K562 (cell line): ENCODE data around the gene PTPN18. TPM values are rescaled to one million over a fixed set of nuclear protein-coding genes. Genes with fewer than 3 reads are reported as not detected.

ENCODE experiments used
- BACH1 ChIP-seq: fragments of 200-800 bp; sonication (Bioruptor generic); IDR thresholded peaks from 2 replicates; pipeline ENCODE4 v1.6.1; 2016; ENCODE audit warnings: missing genetic modification characterization, missing compliant biosample characterization
- CBFA2T2 ChIP-seq: fragments of 450-650 bp; conservative IDR thresholded peaks from 2 replicates; pipeline ENCODE4 v1.6.1; 2017; ENCODE audit warnings: mild to moderate bottlenecking
- COPS2 ChIP-seq: fragments of 450-650 bp; conservative IDR thresholded peaks from 2 replicates; pipeline ENCODE4 v1.6.1; 2016; ENCODE audit warnings: mild to moderate bottlenecking, moderate library complexity
- FOXA3 ChIP-seq, 2 experiments: fragments of 450-650 bp in 1 of 2; sonication (generic) in 1 of 2; formaldehyde crosslinking; IDR thresholded peaks in 1 of 2; conservative IDR thresholded peaks in 1 of 2; 2 replicates each; pipeline versions ENCODE4 v1.4.0 to v1.8.0; 2020 to 2022; ENCODE audit warnings: mild to moderate bottlenecking in 2 of 2, missing genetic modification reagents in 1 of 2
- MTF1 ChIP-seq: fragments of 250-450 bp; sonication (Bioruptor Pico); IDR thresholded peaks from 2 replicates; pipeline ENCODE4 v1.9.0; 2021; ENCODE audit warnings: moderate library complexity, mild to moderate bottlenecking, inconsistent platforms, borderline replicate concordance
- NCOA2 ChIP-seq, 2 experiments: fragments of 450-650 bp; IDR thresholded peaks; 2 replicates each; pipeline ENCODE4 v1.6.1; 2018; ENCODE audit warnings: mild to moderate bottlenecking in 2 of 2, moderate library complexity in 1 of 2; ENCODE audit not compliant: partially characterized antibody in 2 of 2
- NONO ChIP-seq, 2 experiments: fragments of 200-400 bp in 1 of 2; fragments of 450-650 bp in 1 of 2; formaldehyde crosslinking in 1 of 2; IDR thresholded peaks; 2 replicates each; pipeline ENCODE4 v1.6.1; 2017; ENCODE audit warnings: low read depth in 2 of 2, mild to moderate bottlenecking in 2 of 2, moderate library complexity in 2 of 2, low read length in 1 of 2
- NR2F6 ChIP-seq: fragments of 450-650 bp; formaldehyde crosslinking; IDR thresholded peaks from 2 replicates; pipeline ENCODE4 v1.4.0; 2020; ENCODE audit warnings: mild to moderate bottlenecking
- TEAD1 ChIP-seq, 2 experiments: fragments of 450-650 bp in 1 of 2; sonication (generic) in 1 of 2; formaldehyde crosslinking; IDR thresholded peaks; 2 replicates each; pipeline versions ENCODE4 v1.4.0 to v1.8.0; 2020 to 2022; ENCODE audit warnings: mild to moderate bottlenecking in 2 of 2, missing genetic modification reagents in 1 of 2
- THAP12 ChIP-seq: fragments of 250-450 bp; sonication (Bioruptor Pico); IDR thresholded peaks from 2 replicates; pipeline ENCODE4 v1.9.0; 2021; ENCODE audit warnings: mild to moderate bottlenecking, inconsistent platforms
- TRIM28 ChIP-seq: fragments of 450-650 bp; IDR thresholded peaks from 2 replicates; pipeline ENCODE4 v1.6.1; 2017
- ZKSCAN3 ChIP-seq: fragments of 250-450 bp; sonication (Bioruptor Pico); IDR thresholded peaks from 2 replicates; pipeline ENCODE4 v1.4.0; 2020
- ZNF174 ChIP-seq: fragments of 250-450 bp; sonication (Bioruptor Pico); IDR thresholded peaks from 2 replicates; pipeline ENCODE4 v1.4.0; 2020; ENCODE audit warnings: mild to moderate bottlenecking
- ZNF830 ChIP-seq: fragments of 250-450 bp; sonication (Bioruptor Pico); IDR thresholded peaks from 2 replicates; pipeline ENCODE4 v1.5.0; 2021; ENCODE audit warnings: mild to moderate bottlenecking
- polyA plus RNA-seq, 8 experiments: library from polyadenylated mRNA; depleted of rRNA in 4 of 8; stranded (reverse) in 5 of 8; unstranded in 3 of 8; fragments of >200 nt; fragmentation: Nextera tagmentation in 2 of 8; fragmentation: Illumina TruSeq in 1 of 8; extraction: Ambion mirVana in 2 of 8; extraction: Trizol in 1 of 8; gene quantifications; 2 replicates each; pipeline versions ENCODE4 v1.2.1 to v1.2.3, GENCODE V29; 2011 to 2014; ENCODE audit warnings: inconsistent platforms in 1 of 8, missing spikeins in 1 of 8
- total RNA-seq, 7 experiments: library from RNA; depleted of rRNA in 6 of 7; stranded (reverse); fragments of >200 nt in 6 of 7; fragmentation: Illumina TruSeq in 2 of 7; extraction: Trizol in 2 of 7; gene quantifications; 2 replicates each; pipeline versions ENCODE4 v1.2.1 to v1.2.3, GENCODE V29; 2011 to 2021; ENCODE audit warnings: low replicate concordance in 1 of 7
- TF ChIP-seq, protein P1 (sequence below): fragments of 450-650 bp; IDR thresholded peaks from 2 replicates; pipeline ENCODE4 v1.6.1; 2016; ENCODE audit warnings: low read depth

PTPN18 gene
- total and polyA plus RNA-seq, 9 of the 15 experiments (the other 6 are each of a cell fraction or from before 2014, with no cell fraction given): 11.6 to 90.7 (median 49.6) TPM

DNA sequence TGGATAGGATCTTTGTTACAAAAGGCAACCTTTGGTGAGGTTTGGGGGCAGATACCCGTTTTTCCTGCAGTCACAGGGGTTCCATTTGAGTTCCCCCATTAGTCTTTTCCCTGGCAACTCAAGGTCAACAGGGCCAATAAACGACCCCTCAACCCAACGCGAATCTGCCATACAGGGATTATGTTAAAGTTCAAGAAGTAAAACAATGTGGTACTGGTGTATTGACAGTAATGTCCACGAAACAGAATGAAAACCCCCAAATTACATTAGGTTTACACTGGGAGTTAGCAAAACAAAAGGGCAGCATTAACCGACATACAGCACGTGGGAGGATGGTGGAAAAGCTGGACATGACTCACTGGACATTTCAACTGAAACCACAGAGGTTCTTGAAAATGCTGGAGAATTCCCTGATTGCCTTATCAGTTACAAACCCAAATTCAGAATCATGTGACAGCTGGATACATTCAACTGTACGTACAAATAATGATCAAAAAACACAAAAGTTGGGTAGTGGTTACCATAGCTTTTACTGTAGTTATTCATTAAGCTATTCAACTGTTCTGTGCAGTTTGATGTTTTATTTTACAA lies 18.0 kb upstream of the PTPN18 start (continued):
- TF ChIP-seq, protein P1, sequence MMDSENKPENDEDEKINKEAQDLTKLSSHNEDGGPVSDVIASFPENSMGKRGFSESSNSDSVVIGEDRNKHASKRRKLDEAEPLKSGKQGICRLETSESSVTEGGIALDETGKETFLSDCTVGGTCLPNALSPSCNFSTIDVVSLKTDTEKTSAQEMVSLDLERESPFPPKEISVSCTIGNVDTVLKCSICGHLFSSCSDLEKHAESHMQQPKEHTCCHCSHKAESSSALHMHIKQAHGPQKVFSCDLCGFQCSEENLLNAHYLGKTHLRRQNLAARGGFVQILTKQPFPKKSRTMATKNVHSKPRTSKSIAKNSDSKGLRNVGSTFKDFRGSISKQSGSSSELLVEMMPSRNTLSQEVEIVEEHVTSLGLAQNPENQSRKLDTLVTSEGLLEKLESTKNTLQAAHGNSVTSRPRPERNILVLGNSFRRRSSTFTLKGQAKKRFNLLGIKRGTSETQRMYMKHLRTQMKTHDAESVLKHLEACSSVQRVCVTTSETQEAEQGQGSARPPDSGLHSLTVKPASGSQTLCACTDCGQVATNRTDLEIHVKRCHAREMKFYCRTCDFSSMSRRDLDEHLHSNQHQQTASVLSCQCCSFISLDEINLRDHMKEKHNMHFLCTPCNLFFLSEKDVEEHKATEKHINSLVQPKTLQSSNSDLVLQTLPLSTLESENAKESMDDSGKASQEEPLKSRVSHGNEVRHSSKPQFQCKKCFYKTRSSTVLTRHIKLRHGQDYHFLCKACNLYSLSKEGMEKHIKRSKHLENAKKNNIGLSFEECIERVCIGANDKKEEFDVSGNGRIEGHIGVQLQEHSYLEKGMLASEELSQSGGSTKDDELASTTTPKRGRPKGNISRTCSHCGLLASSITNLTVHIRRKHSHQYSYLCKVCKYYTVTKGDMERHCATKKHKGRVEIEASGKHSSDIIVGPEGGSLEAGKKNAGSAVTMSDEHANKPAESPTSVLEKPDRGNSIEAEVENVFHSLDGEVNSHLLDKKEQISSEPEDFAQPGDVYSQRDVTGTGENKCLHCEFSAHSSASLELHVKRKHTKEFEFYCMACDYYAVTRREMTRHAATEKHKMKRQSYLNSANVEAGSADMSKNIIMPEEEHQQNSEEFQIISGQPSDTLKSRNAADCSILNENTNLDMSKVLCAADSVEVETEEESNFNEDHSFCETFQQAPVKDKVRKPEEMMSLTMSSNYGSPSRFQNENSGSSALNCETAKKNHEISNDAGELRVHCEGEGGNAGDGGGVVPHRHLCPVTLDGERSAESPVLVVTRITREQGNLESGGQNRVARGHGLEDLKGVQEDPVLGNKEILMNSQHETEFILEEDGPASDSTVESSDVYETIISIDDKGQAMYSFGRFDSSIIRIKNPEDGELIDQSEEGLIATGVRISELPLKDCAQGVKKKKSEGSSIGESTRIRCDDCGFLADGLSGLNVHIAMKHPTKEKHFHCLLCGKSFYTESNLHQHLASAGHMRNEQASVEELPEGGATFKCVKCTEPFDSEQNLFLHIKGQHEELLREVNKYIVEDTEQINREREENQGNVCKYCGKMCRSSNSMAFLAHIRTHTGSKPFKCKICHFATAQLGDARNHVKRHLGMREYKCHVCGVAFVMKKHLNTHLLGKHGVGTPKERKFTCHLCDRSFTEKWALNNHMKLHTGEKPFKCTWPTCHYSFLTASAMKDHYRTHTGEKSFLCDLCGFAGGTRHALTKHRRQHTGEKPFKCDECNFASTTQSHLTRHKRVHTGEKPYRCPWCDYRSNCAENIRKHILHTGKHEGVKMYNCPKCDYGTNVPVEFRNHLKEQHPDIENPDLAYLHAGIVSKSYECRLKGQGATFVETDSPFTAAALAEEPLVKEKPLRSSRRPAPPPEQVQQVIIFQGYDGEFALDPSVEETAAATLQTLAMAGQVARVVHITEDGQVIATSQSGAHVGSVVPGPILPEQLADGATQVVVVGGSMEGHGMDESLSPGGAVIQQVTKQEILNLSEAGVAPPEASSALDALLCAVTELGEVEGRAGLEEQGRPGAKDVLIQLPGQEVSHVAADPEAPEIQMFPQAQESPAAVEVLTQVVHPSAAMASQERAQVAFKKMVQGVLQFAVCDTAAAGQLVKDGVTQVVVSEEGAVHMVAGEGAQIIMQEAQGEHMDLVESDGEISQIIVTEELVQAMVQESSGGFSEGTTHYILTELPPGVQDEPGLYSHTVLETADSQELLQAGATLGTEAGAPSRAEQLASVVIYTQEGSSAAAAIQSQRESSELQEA: no peak
- TF ChIP-seq NCOA2 (IDR thresholded peaks at IDR 0.05; ENCODE audit: partially characterized antibody in 2 of 2) (no peak), NONO (IDR thresholded peaks at IDR 0.05; ENCODE audit: low read depth in 2 of 2, low read length in 1 of 2) (no peak), ZKSCAN3 (CRISPR knock-in tag) (0 out of 2 replicates have a peak, but pooled peaks have one; percentile 19), THAP12 (CRISPR knock-in tag) (no peak), TRIM28 (no peak), BACH1 (tag) (no peak), MTF1 (CRISPR knock-in tag) (no peak), FOXA3 (CRISPR knock-in tag; conservative IDR thresholded peaks at IDR 0.05 in 1 of 2, IDR thresholded peaks at IDR 0.05 in 1 of 2) (peak in 1 of 2 experiments; percentile 60; a peak in 1 of 4 replicates), ZNF174 (CRISPR knock-in tag) (no peak), COPS2 (no peak), NR2F6 (CRISPR knock-in tag) (no peak), CBFA2T2 (no peak; the same call in 1 of the 2 replicates), ZNF830 (CRISPR knock-in tag) (0 out of 2 replicates have a peak, but pooled peaks have one; percentile 40), TEAD1 (CRISPR knock-in tag; IDR thresholded peaks at IDR 0.05) (peak in 1 of 2 experiments; percentile 17; a peak in 1 of 4 replicates)
